HG03025 (cell line): Measurements from ENCODE around the gene CRYAA.
"Not testable (repeated sequence)": the region's sequence is repeated elsewhere in the genome, so short reads cannot be mapped to it uniquely, and the experiment has no call there.

Experiments
- ATAC-seq: cut with Tn5 transposase; IDR thresholded peaks from one replicate; pipeline ENCODE4 v1.9.1; 2021; ENCODE audit warnings: mild to moderate bottlenecking, moderate library complexity; ENCODE audit not compliant: unreplicated experiment, low FRiP score

CRYAA gene

DNA sequence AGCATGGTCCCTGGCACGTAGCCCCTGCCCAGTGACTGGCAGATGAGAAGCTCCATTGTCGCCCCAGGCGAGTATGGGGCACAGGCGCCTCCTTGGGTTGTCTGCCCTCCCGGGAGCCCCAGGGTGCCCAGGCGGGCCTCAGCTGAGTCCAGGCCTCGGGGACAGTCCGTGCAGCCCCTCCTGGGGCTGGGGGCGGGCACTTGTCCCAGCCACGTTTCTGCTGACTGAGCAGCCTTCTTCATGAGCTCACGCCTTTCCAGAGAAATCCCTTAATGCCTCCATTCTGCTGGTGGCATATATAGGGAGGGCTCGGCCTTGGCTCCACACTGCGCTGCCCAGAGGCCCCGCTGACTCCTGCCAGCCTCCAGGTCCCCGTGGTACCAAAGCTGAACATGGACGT is at the start of gene CRYAA:
Gene CRYAA (plus strand): TSS at position 301 of the 400 bp plus-strand sequence. CDS start 92 bp downstream, at position 393.
- ATAC-seq: not testable (repeated sequence)

- ATAC-seq: not testable (repeated sequence)
Observed at GRCh38 chr21:43130094-43130493, 38.7 kb upstream of the CRYAA start.

DNA sequence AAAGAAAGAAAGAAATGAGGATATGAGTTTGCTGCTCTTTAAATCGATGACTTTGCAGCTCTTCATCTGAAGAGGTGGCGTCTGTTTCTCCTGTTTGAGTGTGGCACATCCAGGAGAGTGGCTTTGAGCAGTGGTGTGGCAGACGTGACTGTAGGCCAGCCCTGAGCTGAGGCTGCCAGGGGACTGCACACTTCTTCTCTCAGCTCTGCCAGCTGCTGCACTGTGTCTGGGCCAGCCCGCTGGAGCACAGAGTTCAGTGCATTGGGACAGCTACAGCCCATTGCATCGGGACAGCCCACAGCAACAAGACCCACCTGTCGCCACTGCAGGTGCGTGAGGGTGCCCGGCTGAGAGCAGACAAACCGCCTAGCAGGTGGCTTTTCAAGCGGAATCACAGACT is 34.3 kb upstream of the CRYAA start:
- not testable (repeated sequence) for ATAC-seq

DNA sequence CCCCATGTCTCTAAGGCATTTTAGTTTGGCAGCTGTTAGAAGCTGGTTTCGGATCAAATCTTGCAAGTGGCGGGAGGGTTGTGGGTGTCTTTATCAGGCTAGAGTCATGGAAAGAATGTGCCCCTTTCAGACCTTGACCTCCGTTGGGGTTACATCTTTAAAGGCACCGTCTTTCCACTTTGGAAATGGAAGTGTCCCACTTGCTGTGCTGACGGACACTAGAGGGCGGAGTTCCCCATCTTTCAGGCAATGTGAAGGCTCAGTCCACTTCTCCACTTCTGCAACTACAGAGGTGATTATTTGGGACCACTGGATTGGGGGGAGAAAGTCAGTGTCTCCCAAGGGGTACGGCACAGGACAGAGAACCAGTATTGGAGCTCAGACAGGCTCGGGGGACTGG is 29.9 kb upstream of the CRYAA start:
- ATAC-seq: not testable (repeated sequence)

GRCh38 chr21:43141407-43141806 is 27.4 kb upstream of the CRYAA start:
- ATAC-seq: not testable (repeated sequence)

- ATAC-seq: not testable (repeated sequence)
Observed at GRCh38 chr21:43146637-43147036, 22.2 kb upstream of the CRYAA start.

- ATAC-seq: not testable (repeated sequence)
Observed at GRCh38 chr21:43147999-43148398, 20.8 kb upstream of the CRYAA start.

DNA sequence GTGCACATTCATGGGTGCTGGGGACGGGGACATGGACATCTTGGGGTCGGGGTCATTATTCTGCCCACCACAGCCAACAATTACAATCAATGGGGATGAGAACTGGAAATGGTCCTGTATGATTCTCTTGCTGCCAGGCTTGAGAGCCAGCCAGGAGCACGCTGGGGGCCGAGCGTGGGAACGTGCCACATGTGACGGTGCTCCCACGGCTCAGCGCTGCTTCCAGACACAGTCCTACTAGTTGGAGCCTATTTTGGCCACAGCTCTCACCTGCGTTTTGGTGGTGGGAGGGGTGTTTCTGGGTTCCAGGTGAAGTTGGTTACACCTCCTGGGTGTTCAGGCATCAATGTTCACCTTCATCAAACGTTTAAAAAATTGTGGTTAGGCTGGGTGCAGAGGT is 19.5 kb upstream of the CRYAA start:
- ATAC-seq: not testable (repeated sequence)

- ATAC-seq: not testable (repeated sequence)
Observed at GRCh38 chr21:43153601-43154000, 15.2 kb upstream of the CRYAA start.

DNA sequence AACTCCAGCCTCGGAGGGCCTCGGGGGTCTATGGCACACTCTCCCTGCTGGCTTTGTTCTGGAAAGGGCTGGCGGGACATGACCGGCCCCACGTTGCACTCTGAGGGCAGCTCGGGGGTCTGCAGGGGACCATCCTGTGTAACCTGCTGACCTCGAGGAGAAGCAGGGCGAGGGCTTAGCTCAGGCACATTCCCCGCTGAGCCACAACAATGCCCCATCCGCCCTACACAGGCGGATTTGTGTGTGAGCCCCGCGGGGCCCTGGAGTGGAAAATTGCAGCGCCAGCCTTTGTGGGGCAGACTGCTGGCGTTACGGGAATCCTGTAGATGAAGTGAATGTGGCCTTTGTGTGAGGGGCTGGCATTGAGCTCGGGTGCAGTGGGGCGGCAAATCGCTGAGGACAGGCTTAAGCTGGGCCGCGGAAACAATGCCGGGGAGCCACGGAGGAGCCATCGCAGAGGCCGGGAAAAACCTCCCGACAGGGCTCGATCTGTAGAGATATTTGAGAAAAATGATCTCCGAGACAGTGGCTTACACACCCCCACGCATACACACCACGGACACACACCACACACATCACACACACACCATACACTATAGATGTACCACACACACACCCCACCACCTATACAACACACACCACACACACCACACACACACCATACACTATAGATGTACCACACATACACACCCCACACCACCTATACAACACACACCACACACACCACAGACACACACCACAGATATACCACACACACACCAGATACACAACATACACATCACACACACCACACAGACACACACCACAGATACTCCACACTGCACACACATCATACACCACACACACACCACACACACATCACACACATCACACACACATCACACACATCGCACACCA is 9.3 kb upstream of the CRYAA start:
- ATAC-seq: not testable (repeated sequence)

DNA sequence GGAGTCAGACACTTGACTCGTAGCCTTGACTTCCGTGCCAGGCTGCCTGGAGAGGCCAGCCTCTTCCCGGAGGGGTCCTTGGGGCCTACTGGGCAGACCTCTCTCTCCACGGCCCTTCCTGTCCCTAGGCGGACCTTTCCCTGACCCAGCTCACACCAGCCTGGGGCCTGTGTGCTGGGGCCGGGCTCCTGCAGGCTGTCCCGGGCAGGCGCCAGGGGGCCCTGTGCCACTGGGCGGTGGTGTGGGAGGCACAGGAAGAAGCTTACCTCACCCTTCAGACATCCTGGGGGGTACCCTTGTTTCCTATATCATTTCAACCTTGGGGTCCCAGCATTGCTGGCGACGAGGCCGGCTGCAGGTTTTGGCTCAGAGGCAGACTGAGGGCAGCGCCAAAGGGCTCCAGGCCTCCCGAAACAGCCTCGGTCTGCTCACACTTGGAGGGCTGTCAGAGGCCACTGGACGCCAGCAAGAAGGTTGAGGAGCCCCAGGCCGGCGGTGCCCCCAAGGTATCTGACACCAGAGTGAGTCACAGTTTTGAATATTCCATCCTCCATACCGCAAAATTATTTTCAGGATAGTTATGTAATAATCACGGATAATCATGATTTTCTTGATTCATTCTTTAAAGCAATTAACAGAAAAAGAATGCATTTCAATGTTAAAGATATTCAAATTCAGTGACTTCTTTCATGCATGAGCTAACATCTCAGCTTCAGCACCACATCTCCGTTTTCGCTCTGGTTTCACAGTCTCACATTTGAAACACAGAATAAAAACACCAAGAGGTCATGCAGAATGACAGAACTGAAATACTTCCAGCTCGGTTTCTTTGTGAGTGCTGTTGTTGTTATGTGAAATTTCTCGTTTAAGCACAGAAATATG is 6.7 kb upstream of the CRYAA start:
- ATAC-seq: not testable (repeated sequence)

DNA sequence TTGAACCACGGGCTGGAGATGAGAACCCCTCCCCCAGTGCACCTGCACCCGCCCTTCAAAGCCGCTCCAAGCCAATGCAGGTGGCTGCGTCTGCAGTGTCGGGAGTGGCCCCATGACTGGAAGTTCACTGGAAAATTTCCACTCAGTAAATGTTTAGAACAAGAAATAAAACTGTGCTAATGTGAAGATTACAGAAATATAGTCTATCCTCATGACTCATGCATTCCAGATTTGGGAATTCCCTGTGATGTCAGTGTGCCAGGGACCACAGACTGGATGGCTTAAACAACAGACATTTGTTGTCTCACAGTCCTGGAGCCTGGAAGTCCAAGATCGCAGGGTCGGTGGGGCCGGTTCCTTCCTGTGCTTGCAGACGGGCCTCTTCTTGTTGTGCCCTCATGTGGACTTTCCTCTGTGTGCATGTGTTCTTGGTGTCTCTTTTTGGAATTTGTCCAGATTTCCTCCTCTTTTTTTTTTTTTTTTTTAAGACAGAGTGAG is 6.1 kb upstream of the CRYAA start:
- not testable (repeated sequence) for ATAC-seq

GRCh38 chr21:43164823-43165222 is 4.0 kb upstream of the CRYAA start:
- ATAC-seq: not testable (repeated sequence)

DNA sequence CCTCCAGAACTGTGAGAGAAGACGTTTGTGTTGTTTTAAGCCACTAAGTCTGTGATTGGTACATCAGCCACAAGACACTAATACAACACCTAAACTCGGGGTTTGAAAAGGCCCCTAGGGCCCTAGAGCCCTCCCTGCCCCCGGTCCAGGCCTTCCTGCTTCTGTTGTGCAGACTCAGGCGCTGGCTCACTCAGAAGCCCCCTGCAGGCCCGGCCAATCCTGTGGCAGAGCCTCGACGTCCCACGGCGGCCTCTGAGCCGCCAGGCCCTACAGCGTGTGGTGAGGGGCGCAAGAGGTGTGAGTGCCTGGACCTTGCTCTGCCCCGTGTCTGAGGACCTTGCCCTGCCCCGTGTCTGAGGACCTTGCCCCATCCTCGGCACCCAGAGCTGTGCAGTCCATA is 3.1 kb upstream of the CRYAA start:
- not testable (repeated sequence) for ATAC-seq

DNA sequence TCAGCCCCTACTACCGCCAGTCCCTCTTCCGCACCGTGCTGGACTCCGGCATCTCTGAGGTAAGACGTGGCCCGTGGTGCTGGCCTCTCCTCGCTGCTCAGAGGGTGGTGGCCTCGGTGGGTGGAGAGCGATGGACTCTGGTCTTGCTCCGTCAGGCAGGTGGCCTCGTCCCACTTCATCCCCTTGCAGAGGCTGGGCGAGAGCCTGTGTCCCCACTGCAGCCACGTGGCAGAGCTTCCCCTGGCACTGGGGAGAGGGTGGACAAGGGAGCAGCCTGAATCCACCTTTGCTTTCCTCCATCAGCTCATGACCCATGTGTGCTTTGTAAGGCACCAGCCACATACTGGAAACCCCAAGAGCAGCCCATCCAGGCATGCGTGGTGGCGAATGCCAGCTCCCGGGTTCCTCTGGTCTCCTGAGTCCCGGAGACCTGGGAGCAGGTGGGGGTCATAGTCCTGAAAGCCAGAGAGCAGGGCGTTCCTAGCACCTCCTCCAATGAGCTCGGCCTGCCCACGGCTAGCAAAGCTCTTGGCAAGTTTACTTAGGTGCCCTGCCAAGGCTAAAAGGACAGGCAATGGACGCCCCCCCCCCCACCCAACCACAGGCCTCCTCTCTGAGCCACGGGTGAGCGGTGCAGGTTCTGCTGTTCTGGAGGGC is 550 bp downstream of the CRYAA start:
- ATAC-seq: not testable (repeated sequence)

DNA sequence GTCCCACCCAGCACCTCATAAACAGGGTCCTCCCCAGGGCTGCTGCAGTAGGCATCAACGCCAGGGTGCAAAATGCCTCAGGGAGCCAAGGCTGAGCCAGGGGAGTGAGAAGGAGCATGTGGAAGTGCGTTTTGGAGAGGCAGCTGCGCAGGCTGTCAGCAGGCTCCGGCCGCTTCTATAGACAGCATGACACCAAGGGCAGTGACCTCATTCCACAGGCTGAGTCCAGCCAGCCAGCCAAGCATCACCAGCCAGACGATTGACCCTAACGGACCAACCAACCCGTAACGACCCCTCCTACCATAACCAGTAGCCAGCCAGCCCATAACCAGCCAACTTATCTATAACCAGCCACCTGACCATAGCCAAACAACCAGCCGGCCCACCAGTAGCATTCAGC is 1.1 kb downstream of the CRYAA start:
- ATAC-seq: not testable (repeated sequence)

- not testable (repeated sequence) for ATAC-seq
Observed at GRCh38 chr21:43172812-43173211, 4.0 kb downstream of the CRYAA start.

DNA sequence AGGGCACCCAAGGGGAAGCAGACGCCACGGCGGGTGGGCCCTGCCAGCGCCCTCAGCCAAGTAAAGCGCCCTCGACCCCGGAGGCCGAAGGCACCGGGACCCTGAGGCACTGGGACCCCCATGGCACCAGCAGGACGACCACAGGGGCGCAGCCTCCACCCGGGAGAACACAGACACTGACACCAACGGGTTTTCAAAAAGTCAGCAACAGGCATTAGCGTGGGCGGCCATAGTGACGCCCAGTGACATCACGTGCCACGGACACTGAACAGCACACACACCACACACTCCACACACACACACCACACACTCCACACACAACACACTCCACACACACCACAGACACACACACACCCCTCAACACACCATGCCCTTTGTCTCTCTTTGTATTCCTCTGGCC is 4.6 kb downstream of the CRYAA start:
- ATAC-seq: not testable (repeated sequence)

DNA sequence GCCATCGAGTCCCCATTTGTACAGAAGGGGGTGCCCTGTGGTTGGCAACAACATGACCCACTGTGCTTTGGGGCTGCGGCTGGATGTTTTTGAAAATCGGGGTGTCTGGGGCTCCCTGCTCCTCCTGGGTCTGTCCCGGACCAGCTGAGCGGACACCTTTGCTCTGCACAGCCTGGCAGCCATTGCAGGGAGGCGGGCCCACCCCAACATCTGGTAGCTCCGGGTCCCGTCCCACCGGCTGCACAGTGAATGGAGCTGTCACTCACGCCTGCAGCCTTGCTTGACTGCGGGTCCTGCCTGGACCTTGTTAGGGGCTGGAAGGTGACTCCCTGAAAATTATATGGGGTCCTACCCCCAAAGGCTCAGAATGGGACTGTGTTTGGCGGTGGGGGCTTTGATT is 5.1 kb downstream of the CRYAA start:
- not testable (repeated sequence) for ATAC-seq

DNA sequence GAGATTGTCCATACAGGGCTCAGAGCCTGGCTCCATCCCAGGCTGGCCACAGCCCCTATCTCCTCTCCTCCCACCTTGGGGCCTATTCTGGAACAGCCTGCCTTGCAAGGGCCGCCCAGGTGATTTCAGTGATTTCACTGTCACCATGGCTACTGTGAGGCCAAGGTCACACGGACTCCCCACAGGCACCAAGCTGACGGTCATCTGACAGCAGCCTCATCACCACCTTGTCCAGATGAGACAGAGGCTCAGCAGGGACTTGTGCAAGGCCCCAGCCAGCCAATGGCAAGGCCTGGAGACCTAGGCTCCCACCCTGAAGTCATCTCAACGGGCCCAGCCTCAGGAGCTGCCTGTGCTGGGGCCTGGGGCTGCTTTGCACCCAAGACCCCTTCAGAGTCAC is 6.2 kb downstream of the CRYAA start:
- not testable (repeated sequence) for ATAC-seq
